A673 (cell line): Measurements from ENCODE around the gene IQGAP1.

Source experiments
- EZH2 ChIP-seq: fragments of 200-600 bp; sonication (generic); IDR thresholded peaks from 2 replicates; pipeline ENCODE4 v1.6.1; 2017; ENCODE audit warnings: borderline replicate concordance, low read depth, mild to moderate bottlenecking, mixed read lengths, antibody characterized with exemption, low read length; ENCODE audit not compliant: poor library complexity, severe bottlenecking
- TF ChIP-seq, protein P1 (sequence below): fragments of 300-800, 200-600 bp; sonication (generic); conservative IDR thresholded peaks from 2 replicates; pipeline ENCODE4 v1.5.1; 2017; ENCODE audit warnings: low read depth, mild to moderate bottlenecking, antibody characterized with exemption, low read length, moderate library complexity, mixed read lengths

DNA sequence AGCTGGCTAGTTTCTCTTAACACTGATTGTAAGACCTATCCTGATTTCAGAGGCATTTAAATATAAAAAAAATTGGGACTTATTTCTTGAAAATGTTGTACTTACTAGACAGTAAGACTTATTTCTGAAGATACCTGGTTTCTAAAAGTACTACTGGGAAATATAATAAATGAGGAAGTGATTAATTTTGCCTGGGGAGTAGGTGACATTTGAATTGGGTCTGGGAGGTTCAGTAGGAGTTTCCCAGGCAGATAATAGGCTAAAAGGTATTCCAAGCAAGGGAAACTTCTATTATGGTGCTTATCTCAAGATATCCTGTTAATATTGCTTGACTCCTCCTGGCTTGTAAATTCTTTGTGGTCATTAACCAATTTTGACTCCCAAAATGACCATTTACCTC, 6.5 kb upstream of the IQGAP1 start:
- no peak for TF ChIP-seq EZH2
- TF ChIP-seq, protein P1, sequence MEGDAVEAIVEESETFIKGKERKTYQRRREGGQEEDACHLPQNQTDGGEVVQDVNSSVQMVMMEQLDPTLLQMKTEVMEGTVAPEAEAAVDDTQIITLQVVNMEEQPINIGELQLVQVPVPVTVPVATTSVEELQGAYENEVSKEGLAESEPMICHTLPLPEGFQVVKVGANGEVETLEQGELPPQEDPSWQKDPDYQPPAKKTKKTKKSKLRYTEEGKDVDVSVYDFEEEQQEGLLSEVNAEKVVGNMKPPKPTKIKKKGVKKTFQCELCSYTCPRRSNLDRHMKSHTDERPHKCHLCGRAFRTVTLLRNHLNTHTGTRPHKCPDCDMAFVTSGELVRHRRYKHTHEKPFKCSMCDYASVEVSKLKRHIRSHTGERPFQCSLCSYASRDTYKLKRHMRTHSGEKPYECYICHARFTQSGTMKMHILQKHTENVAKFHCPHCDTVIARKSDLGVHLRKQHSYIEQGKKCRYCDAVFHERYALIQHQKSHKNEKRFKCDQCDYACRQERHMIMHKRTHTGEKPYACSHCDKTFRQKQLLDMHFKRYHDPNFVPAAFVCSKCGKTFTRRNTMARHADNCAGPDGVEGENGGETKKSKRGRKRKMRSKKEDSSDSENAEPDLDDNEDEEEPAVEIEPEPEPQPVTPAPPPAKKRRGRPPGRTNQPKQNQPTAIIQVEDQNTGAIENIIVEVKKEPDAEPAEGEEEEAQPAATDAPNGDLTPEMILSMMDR: no peak
